HL-60 (cell line): ENCODE data around the gene PIP5K1C.

Experiments used
- CTCF ChIP-seq: IDR thresholded peaks from one replicate; pipeline ENCODE4 v1.5.1; 2011; ENCODE audit warnings: low read length, control low read depth, inconsistent platforms; ENCODE audit not compliant: insufficient read depth
- GABPA ChIP-seq: IDR thresholded peaks from 2 replicates; pipeline ENCODE4 v1.6.1; 2012; ENCODE audit warnings: low read depth
- POLR2AphosphoS5 ChIP-seq: IDR thresholded peaks from 2 replicates; pipeline ENCODE4 v1.6.1; 2012; ENCODE audit warnings: low read depth
- REST ChIP-seq: IDR thresholded peaks from 2 replicates; pipeline ENCODE4 v1.6.1; 2012; ENCODE audit warnings: low read depth; ENCODE audit not compliant: insufficient replicate concordance

GRCh38 chr19:3631053-3631861 is 69.0 kb downstream of the PIP5K1C start:
- no peak for TF ChIP-seq CTCF
- no peak for TF ChIP-seq POLR2AphosphoS5
- no peak for TF ChIP-seq REST
- no peak for TF ChIP-seq GABPA
